Fibroblast of mammary gland (primary cell): ENCODE measurements around the gene CFAP97D2.
"Not testable (repeated sequence)": the region's sequence is repeated elsewhere in the genome, so short reads cannot be mapped to it uniquely, and the experiment has no call there.

Experiments
- DNase-seq: peaks from one replicate; pipeline ENCODE4 v3.0.0-alpha.2; 2010; ENCODE audit warnings: low read depth
- H3K4me3 ChIP-seq: 2 replicates; pipeline ENCODE4 v1.5.1; 2011; ENCODE audit warnings: low read depth, mild to moderate bottlenecking, low read length, moderate library complexity; ENCODE audit not compliant: control insufficient read depth
- CTCF ChIP-seq: conservative IDR thresholded peaks from 2 replicates; pipeline ENCODE4 v1.5.1; 2011; ENCODE audit warnings: low read depth, low read length, inconsistent platforms; ENCODE audit not compliant: control insufficient read depth, insufficient read depth

The CFAP97D2 gene

GRCh38 chr13:114167426-114167825 is 11.6 kb upstream of the CFAP97D2 start:
- DNase-seq: peak; percentile 50

GRCh38 chr13:114167885-114168284 is 11.2 kb upstream of the CFAP97D2 start:
- no peak for DNase-seq
- no peak for TF ChIP-seq CTCF
- H3K4me3 ChIP-seq: no peak overlapping the region

More at GRCh38 chr13:114167426-114167825, 11.6 kb upstream of the CFAP97D2 start:
- TF ChIP-seq CTCF: no peak
- H3K4me3 ChIP-seq: no peak overlapping the region

- H3K4me3 ChIP-seq: no peak overlapping the region
- DNase-seq: no peak
- TF ChIP-seq CTCF: no peak
Measured at GRCh38 chr13:114173272-114173671, 5.8 kb upstream of the CFAP97D2 start.

GRCh38 chr13:114173745-114174144 is 5.3 kb upstream of the CFAP97D2 start:
- DNase-seq: peak; percentile 24
- TF ChIP-seq CTCF: no peak
- H3K4me3 ChIP-seq: no peak overlapping the region

- TF ChIP-seq CTCF: no peak
- H3K4me3 ChIP-seq: no peak overlapping the region
- DNase-seq: no peak
Measured at GRCh38 chr13:114174529-114174961, 4.5 kb upstream of the CFAP97D2 start.

- DNase-seq, H3K4me3 ChIP-seq: not testable (repeated sequence)
Measured at GRCh38 chr13:114176359-114176902, 2.6 kb upstream of the CFAP97D2 start.

DNA sequence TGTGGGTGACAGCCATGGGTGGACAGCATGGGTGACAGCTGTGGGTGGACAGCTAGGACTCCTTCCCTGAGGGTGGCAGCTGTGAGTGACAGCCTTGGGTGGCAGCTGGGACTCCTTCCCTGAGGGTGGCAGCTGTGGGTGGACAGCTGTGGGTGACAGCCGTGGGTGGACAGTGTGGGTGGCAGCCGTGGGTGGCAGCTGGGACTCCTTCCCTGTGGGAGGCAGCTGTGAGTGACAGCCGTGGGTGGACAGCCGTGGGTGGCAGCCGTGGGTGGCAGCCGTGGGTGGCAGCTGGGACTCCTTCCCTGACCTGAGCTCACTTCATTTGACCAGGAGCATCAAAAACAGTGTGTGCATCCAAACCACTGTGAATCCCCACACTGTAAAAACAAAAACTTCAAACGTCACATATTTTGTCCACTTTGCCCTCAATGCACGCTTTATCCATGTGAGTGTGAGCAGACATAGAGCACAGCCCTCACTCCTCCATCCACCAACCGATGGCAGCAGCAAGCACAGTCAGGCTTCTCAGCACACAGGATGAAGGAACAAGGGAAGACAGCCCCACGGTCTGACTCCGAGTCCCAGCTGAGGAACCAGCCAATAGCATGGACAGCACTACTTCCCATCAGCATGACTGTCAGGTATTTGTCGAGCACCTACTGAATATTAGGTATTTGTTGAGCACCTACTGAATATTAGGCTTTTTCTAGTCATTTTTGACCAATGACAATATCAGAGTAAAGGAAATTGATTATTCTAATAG is 1.6 kb upstream of the CFAP97D2 start:
- no peak for TF ChIP-seq CTCF
- peak; percentile 16 for DNase-seq
- no peak overlapping the region for H3K4me3 ChIP-seq
